ENCODE data around the gene TRANK1. TPM values are rescaled to one million over a fixed set of nuclear protein-coding genes. Genes with fewer than 3 reads are reported as not detected.

The TRANK1 gene
- total RNA-seq, 1 experiment from 2014 or later: 0.58 TPM

- Histone ChIP-seq H3K4me3 (ENCODE audit: low read length) (no peak overlapping the region), H3K4me1 (ENCODE audit: insufficient read depth, low read length) (no peaks in the 10 kb centered on the region), H3K27me3 (ENCODE audit: low read length) (no peaks in the 10 kb centered on the region), H3K27ac (ENCODE audit: low read length) (no peak overlapping the region), H3K9me3 (ENCODE audit: low read length) (no peaks in the 10 kb centered on the region), H3K79me2 (ENCODE audit: low read length) (no peaks in the 10 kb centered on the region), H3K9me2 (replicated peaks; ENCODE audit: low read length) (no peaks in the 10 kb centered on the region), H2AFZ (ENCODE audit: low read length) (no peak overlapping the region), H3F3A (ENCODE audit: low read length, unreplicated experiment) (no peaks in the 10 kb centered on the region), H4K20me1 (ENCODE audit: low read length) (no peaks in the 10 kb centered on the region), H3K36me3 (ENCODE audit: low read depth, low read length) (no peaks in the 10 kb centered on the region), H3K9ac (ENCODE audit: low read length) (no peak overlapping the region), H3K4me2 (ENCODE audit: low read length) (no peak overlapping the region)
- BruUV-seq (replicated peaks): no TSS peak
- DNase-seq (no peak), ATAC-seq (no peak)
- ChIA-PET POLR2A (ENCODE audit: unreplicated experiment) (no interaction called here), CTCF (no interaction called here)
- TF ChIP-seq EZH2phosphoT487 (IDR thresholded peaks at IDR 0.05; ENCODE audit: borderline replicate concordance, low read length) (no peak), EZH2 (IDR thresholded peaks at IDR 0.05; ENCODE audit: low read length, unreplicated experiment) (no peak)
- TF ChIP-seq, protein P1, sequence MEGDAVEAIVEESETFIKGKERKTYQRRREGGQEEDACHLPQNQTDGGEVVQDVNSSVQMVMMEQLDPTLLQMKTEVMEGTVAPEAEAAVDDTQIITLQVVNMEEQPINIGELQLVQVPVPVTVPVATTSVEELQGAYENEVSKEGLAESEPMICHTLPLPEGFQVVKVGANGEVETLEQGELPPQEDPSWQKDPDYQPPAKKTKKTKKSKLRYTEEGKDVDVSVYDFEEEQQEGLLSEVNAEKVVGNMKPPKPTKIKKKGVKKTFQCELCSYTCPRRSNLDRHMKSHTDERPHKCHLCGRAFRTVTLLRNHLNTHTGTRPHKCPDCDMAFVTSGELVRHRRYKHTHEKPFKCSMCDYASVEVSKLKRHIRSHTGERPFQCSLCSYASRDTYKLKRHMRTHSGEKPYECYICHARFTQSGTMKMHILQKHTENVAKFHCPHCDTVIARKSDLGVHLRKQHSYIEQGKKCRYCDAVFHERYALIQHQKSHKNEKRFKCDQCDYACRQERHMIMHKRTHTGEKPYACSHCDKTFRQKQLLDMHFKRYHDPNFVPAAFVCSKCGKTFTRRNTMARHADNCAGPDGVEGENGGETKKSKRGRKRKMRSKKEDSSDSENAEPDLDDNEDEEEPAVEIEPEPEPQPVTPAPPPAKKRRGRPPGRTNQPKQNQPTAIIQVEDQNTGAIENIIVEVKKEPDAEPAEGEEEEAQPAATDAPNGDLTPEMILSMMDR (conservative IDR thresholded peaks at IDR 0.05; ENCODE audit: low read depth, low read length): no peak
- intact Hi-C loops (cut with micrococcal nuclease): no loop called here
Measured at GRCh38 chr3:36852071-36852470, 92.8 kb downstream of the TRANK1 start.

DNA sequence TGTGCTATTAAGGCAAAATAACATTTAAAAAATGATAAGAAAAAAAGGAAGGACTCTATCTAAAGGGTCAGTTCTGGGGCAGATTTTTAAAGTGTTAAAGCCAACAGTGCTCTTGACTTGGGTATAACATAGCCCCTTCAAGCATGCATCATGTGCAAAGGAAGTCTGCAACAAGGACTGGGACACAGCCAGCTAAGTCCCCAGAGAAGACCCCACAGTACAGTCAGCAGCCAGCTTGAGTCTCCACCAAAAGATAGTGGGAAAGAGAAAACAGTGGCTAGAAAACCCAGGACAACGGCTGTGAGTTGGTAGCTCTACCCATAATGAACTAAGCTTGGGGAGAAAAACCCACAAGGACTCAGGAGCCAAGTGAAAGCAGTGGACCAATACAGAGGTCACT lies 94.1 kb downstream of the TRANK1 start:
- BruUV-seq (replicated peaks): no TSS peak
- intact Hi-C loops (cut with micrococcal nuclease): no loop called here
- H3K36me3 ChIP-seq (ENCODE audit: low read depth, low read length): no peaks in the 10 kb centered on the region
- no peaks in the 10 kb centered on the region for H3K9me2 ChIP-seq (replicated peaks; ENCODE audit: low read length)
- H3F3A ChIP-seq (ENCODE audit: low read length, unreplicated experiment): no peaks in the 10 kb centered on the region
- H3K9ac ChIP-seq (ENCODE audit: low read length): no peak overlapping the region
- H3K27me3 ChIP-seq (ENCODE audit: low read length): no peaks in the 10 kb centered on the region
- ChIA-PET POLR2A (ENCODE audit: unreplicated experiment) (no interaction called here), CTCF (no interaction called here)
- no peaks in the 10 kb centered on the region for H4K20me1 ChIP-seq (ENCODE audit: low read length)
- no peak for TF ChIP-seq EZH2phosphoT487 (IDR thresholded peaks at IDR 0.05; ENCODE audit: borderline replicate concordance, low read length)
- TF ChIP-seq, protein P1 (conservative IDR thresholded peaks at IDR 0.05; ENCODE audit: low read depth, low read length): no peak
- TF ChIP-seq EZH2 (IDR thresholded peaks at IDR 0.05; ENCODE audit: low read length, unreplicated experiment): no peak
- no peaks in the 10 kb centered on the region for H3K4me1 ChIP-seq (ENCODE audit: insufficient read depth, low read length)
- no peaks in the 10 kb centered on the region for H3K9me3 ChIP-seq (ENCODE audit: low read length)
- H3K4me3 ChIP-seq (ENCODE audit: low read length): no peak overlapping the region
- no peak overlapping the region for H2AFZ ChIP-seq (ENCODE audit: low read length)
- no peak overlapping the region for H3K27ac ChIP-seq (ENCODE audit: low read length)
- ATAC-seq (no peak), DNase-seq (no peak)
- no peak overlapping the region for H3K4me2 ChIP-seq (ENCODE audit: low read length)
- no peaks in the 10 kb centered on the region for H3K79me2 ChIP-seq (ENCODE audit: low read length)

DNA sequence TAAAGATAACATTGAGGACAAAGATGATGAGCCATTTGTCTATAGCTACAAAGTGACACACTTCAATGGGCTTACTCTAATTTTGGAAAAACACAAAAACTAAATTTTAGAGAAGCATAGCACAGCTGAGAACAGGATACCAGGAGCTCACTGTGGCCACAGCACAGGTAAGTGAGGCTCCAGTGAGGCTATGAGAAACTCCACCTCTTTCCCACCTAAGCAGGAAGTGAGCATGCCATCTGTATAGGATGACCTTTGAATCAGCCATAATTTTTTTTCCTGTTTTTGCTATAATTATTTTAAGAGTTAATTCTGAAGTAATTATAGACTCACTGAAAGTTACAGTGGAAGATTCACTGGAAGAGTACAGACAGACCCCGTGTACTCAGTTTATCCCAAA lies 98.4 kb downstream of the TRANK1 start:
- TF ChIP-seq EZH2phosphoT487 (IDR thresholded peaks at IDR 0.05; ENCODE audit: borderline replicate concordance, low read length) (no peak), EZH2 (IDR thresholded peaks at IDR 0.05; ENCODE audit: low read length, unreplicated experiment) (no peak)
- TF ChIP-seq, protein P1 (conservative IDR thresholded peaks at IDR 0.05; ENCODE audit: low read depth, low read length): no peak
- no peaks in the 10 kb centered on the region for H3K79me2 ChIP-seq (ENCODE audit: low read length)
- no TSS peak for BruUV-seq (replicated peaks)
- no peaks in the 10 kb centered on the region for H3K9me2 ChIP-seq (replicated peaks; ENCODE audit: low read length)
- H3K9me3 ChIP-seq (ENCODE audit: low read length): no peaks in the 10 kb centered on the region
- no peak overlapping the region for H2AFZ ChIP-seq (ENCODE audit: low read length)
- POLR2A ChIA-PET (ENCODE audit: unreplicated experiment): interaction anchor here (0.5 kb wide), 1 partner anchor 104 kb away, joined by 3 read pairs; no protein-coding TSS in a partner anchor
- no peak overlapping the region for H3K27ac ChIP-seq (ENCODE audit: low read length)
- H3K36me3 ChIP-seq (ENCODE audit: low read depth, low read length): no peaks in the 10 kb centered on the region
- H3K9ac ChIP-seq (ENCODE audit: low read length): no peak overlapping the region
- no peak for DNase-seq
- H3K4me3 ChIP-seq (ENCODE audit: low read length): no peak overlapping the region
- H3K4me2 ChIP-seq (ENCODE audit: low read length): no peak overlapping the region
- ATAC-seq: no peak
- intact Hi-C loops (cut with micrococcal nuclease): no loop called here
- no peaks in the 10 kb centered on the region for H3K4me1 ChIP-seq (ENCODE audit: insufficient read depth, low read length)
- no peaks in the 10 kb centered on the region for H4K20me1 ChIP-seq (ENCODE audit: low read length)
- CTCF ChIA-PET: no interaction called here
- no peaks in the 10 kb centered on the region for H3K27me3 ChIP-seq (ENCODE audit: low read length)
- no peaks in the 10 kb centered on the region for H3F3A ChIP-seq (ENCODE audit: low read length, unreplicated experiment)
